CD4-positive, alpha-beta memory T cell (primary cell): ENCODE data around the gene TPD52L2. TPM values are rescaled to one million over a fixed set of nuclear protein-coding genes. Genes with fewer than 3 reads are reported as not detected.
A peak's percentile ranks its signal among the peaks of the same experiment; 100 is the strongest.
"Not testable (repeated sequence)": the region's sequence is repeated elsewhere in the genome, so short reads cannot be mapped to it uniquely, and the experiment has no call there.

Experiments used
- CTCF ChIA-PET: fragments of 350-600 bp; sonication (Branson Sonifier 250); formaldehyde crosslinking; loops from one replicate; lab custom pipeline; 2021; ENCODE audit warnings: inconsistent platforms; ENCODE audit not compliant: partially characterized antibody; lab: Charles Lee
- POLR2A ChIA-PET: fragments of 350-600 bp; sonication (Branson Sonifier 250); formaldehyde crosslinking; loops from one replicate; lab custom pipeline; 2021; ENCODE audit not compliant: partially characterized antibody; lab: Charles Lee
- DNase-seq, 5 donors: peaks; one replicate each; pipeline versions ENCODE4 v3.0.0 to v3.0.0-alpha.2; 2020 to 2022; ENCODE audit warnings: mixed read lengths in 1 of 5
- H3K27ac ChIP-seq: one replicate; pipeline ENCODE4 v1.7.0; 2013; ENCODE audit warnings: low read depth, low read length
- H3K27me3 ChIP-seq: 2 replicates; pipeline ENCODE4 v1.7.0; 2013; ENCODE audit warnings: mild to moderate bottlenecking, low read length, moderate library complexity; ENCODE audit not compliant: insufficient read depth
- H3K36me3 ChIP-seq: 2 replicates; pipeline ENCODE4 v1.7.0; 2013; ENCODE audit warnings: mild to moderate bottlenecking, low read length, moderate library complexity; ENCODE audit not compliant: insufficient read depth
- H3K4me1 ChIP-seq: 2 replicates; pipeline ENCODE4 v1.7.0; 2013; ENCODE audit warnings: mild to moderate bottlenecking, low read length, moderate library complexity; ENCODE audit not compliant: insufficient read depth
- H3K4me3 ChIP-seq, 2 donors: one replicate each; pipeline ENCODE4 v1.7.0; 2013; ENCODE audit warnings: low read length in 2 of 2, mild to moderate bottlenecking in 1 of 2
- H3K9me3 ChIP-seq, 2 donors: one replicate each; pipeline ENCODE4 v1.7.0; 2013; ENCODE audit warnings: low read length in 2 of 2, control low read depth in 1 of 2; ENCODE audit not compliant: control insufficient read depth in 1 of 2
- H3K27ac Mint-ChIP-seq, 7 donors: one replicate each; pipeline ENCODE4 v1.8.0; 2020 to 2021; ENCODE audit warnings: mixed read lengths in 7 of 7, mild to moderate bottlenecking in 6 of 7, inconsistent platforms in 3 of 7, moderate library complexity in 3 of 7
- H3K27me3 Mint-ChIP-seq, 2 donors: one replicate each; pipeline ENCODE4 v1.8.0; 2020 to 2021; ENCODE audit warnings: mixed read lengths in 2 of 2
- H3K36me3 Mint-ChIP-seq, 2 donors: one replicate each; pipeline ENCODE4 v1.8.0; 2020 to 2021; ENCODE audit warnings: mixed read lengths in 2 of 2, inconsistent platforms in 1 of 2, mild to moderate bottlenecking in 1 of 2
- H3K4me1 Mint-ChIP-seq, 4 donors: one replicate each; pipeline ENCODE4 v1.8.0; 2020 to 2021; ENCODE audit warnings: mixed read lengths in 4 of 4, mild to moderate bottlenecking in 1 of 4
- H3K4me3 Mint-ChIP-seq, 8 donors: one replicate each; pipeline ENCODE4 v1.8.0; 2020 to 2021; ENCODE audit warnings: mixed read lengths in 8 of 8, mild to moderate bottlenecking in 7 of 8, moderate library complexity in 6 of 8, inconsistent platforms in 3 of 8
- H3K9me3 Mint-ChIP-seq, 8 donors: one replicate each; pipeline ENCODE4 v1.8.0; 2020 to 2021; ENCODE audit warnings: mixed read lengths in 8 of 8, mild to moderate bottlenecking in 5 of 8, inconsistent platforms in 3 of 8, moderate library complexity in 1 of 8
- intact Hi-C: fragments of 100-400 bp; cut with micrococcal nuclease; formaldehyde crosslinking; loops from one replicate; pipeline ENCODE4 v1.15.1; 2023
- polyA plus RNA-seq, 2 donors: library from polyadenylated mRNA; unstranded; fragments of 300-500 nt; fragmentation: Illumina TruSeq; gene quantifications; one replicate each; pipeline ENCODE4 v1.2.3, GENCODE V29; 2021
- total RNA-seq, 2 experiments: library from RNA; stranded (reverse); gene quantifications; one replicate each; pipeline ENCODE4 v1.2.3, GENCODE V29; 2021

TPD52L2 gene
- total and polyA plus RNA-seq, 4 experiments from 2014 or later, result 44.4 to 76.1 (median 55.6) TPM

GRCh38 chr20:63880901-63881300, 15.8 kb downstream of the TPD52L2 start:
- peaks cover 12 to 34% of the 10 kb centered on the region in 2 donors for H3K36me3 Mint-ChIP-seq
- H3K4me1 ChIP-seq, intact Hi-C loops, H3K4me3 Mint-ChIP-seq, H3K9me3 Mint-ChIP-seq, H3K27ac ChIP-seq, H3K4me3 ChIP-seq, H3K27me3 Mint-ChIP-seq, H3K27me3 ChIP-seq, DNase-seq, H3K27ac Mint-ChIP-seq, H3K4me1 Mint-ChIP-seq, H3K9me3 ChIP-seq, POLR2A ChIA-PET: not testable (repeated sequence)
- CTCF ChIA-PET, result interaction anchor here (1.2 kb wide), 1 partner anchor 9 kb away, joined by 4 read pairs; no protein-coding TSS in a partner anchor
- peaks cover 51% of the 10 kb centered on the region for H3K36me3 ChIP-seq

DNA sequence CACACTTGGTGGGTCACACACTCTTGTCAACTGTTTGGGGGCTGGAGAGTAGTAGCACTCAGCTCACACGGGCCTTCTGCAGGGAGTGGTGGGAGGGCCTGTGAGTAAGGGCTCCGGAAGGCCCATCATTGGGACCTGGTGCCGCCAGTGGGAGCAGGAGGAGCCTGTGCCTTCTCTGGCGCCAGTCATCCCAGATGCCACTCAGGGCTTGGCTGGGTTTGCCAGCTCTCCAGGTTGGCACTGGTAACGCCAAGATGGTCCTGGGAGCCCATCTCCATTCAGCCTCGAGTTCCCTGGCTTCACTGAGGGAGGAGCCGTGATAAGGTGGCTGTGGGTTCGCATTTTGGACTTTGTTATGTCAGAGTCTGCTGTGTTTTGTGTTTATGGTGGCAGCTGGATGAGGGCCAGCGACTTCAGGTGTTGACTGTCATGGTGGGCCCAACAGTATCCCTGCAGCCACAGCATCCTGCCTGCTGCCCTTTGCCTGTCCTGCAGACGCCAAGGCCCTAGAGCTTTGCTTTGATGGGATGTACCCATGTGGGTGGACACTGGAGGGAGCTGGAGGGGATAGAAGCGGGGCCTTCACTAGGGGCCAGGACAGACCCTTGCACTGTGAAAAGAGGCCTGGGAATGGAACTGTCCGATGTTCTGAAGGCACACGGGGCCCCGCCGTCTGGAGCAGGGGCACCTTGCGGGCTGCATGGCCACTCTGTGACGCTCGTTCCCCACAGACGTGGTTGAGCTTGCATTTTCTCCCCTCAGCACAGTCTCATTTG, 16.6 kb downstream of the TPD52L2 start:
- H3K9me3 ChIP-seq, result no peaks in the 10 kb centered on the region
- H3K4me1 Mint-ChIP-seq, result no peaks in the 10 kb centered on the region
- H3K4me3 ChIP-seq, result no peak overlapping the region
- CTCF ChIA-PET, result interaction anchor here (1.2 kb wide), 1 partner anchor 10 kb away, joined by 4 read pairs; no protein-coding TSS in a partner anchor
- POLR2A ChIA-PET, result interaction anchor here (0.6 kb wide), 1 partner anchor 15 kb away, joined by 5 read pairs; no protein-coding TSS in a partner anchor
- no peak overlapping the region for H3K27ac ChIP-seq
- peaks cover 45% of the 10 kb centered on the region for H3K36me3 ChIP-seq
- no peak overlapping the region for H3K27ac Mint-ChIP-seq
- intact Hi-C loops, result no loop called here
- H3K4me3 Mint-ChIP-seq, result no peak overlapping the region
- H3K36me3 Mint-ChIP-seq, result peaks cover 6 to 28% of the 10 kb centered on the region in 2 donors
- H3K9me3 Mint-ChIP-seq, result no peaks in the 10 kb centered on the region
- no peak for DNase-seq
- no peaks in the 10 kb centered on the region for H3K4me1 ChIP-seq
- H3K27me3 Mint-ChIP-seq, result no peaks in the 10 kb centered on the region
- no peaks in the 10 kb centered on the region for H3K27me3 ChIP-seq

GRCh38 chr20:63882257-63883200, 17.5 kb downstream of the TPD52L2 start:
- no peak overlapping the region for H3K4me3 ChIP-seq
- H3K27me3 ChIP-seq, result no peaks in the 10 kb centered on the region
- Mint-ChIP-seq H3K36me3 (peaks cover 8 to 31% of the 10 kb centered on the region in 2 donors), H3K27ac (peak overlapping the region in 1 of 7 donors; percentile 81), H3K27me3 (no peaks in the 10 kb centered on the region), H3K4me1 (peaks cover 0 to 1% (median 0%) of the 10 kb centered on the region in 4 donors), H3K4me3 (no peak overlapping the region), H3K9me3 (no peaks in the 10 kb centered on the region)
- intact Hi-C loops, result no loop called here
- CTCF ChIA-PET, result no interaction called here
- DNase-seq, result no peak
- H3K4me1 ChIP-seq, result no peaks in the 10 kb centered on the region
- H3K9me3 ChIP-seq, result no peaks in the 10 kb centered on the region
- peaks cover 50% of the 10 kb centered on the region for H3K36me3 ChIP-seq
- H3K27ac ChIP-seq, result no peak overlapping the region
- POLR2A ChIA-PET, result no interaction called here

- no peaks in the 10 kb centered on the region for H3K9me3 Mint-ChIP-seq
- Histone ChIP-seq H3K27me3 (no peaks in the 10 kb centered on the region), H3K27ac (no peak overlapping the region), H3K4me1 (no peaks in the 10 kb centered on the region), H3K36me3 (peaks cover 52% of the 10 kb centered on the region), H3K9me3 (no peaks in the 10 kb centered on the region), H3K4me3 (no peak overlapping the region)
- CTCF ChIA-PET, result no interaction called here
- POLR2A ChIA-PET, result no interaction called here
- H3K27ac Mint-ChIP-seq, result no peak overlapping the region
- no peaks in the 10 kb centered on the region for H3K27me3 Mint-ChIP-seq
- H3K4me1 Mint-ChIP-seq, result peaks cover 0 to 1% (median 0%) of the 10 kb centered on the region in 4 donors
- H3K36me3 Mint-ChIP-seq, result peaks cover 8 to 28% of the 10 kb centered on the region in 2 donors
- intact Hi-C loops, result no loop called here
- no peak for DNase-seq
- H3K4me3 Mint-ChIP-seq, result no peak overlapping the region
Measured at GRCh38 chr20:63883201-63883593, 18.1 kb downstream of the TPD52L2 start.

DNA sequence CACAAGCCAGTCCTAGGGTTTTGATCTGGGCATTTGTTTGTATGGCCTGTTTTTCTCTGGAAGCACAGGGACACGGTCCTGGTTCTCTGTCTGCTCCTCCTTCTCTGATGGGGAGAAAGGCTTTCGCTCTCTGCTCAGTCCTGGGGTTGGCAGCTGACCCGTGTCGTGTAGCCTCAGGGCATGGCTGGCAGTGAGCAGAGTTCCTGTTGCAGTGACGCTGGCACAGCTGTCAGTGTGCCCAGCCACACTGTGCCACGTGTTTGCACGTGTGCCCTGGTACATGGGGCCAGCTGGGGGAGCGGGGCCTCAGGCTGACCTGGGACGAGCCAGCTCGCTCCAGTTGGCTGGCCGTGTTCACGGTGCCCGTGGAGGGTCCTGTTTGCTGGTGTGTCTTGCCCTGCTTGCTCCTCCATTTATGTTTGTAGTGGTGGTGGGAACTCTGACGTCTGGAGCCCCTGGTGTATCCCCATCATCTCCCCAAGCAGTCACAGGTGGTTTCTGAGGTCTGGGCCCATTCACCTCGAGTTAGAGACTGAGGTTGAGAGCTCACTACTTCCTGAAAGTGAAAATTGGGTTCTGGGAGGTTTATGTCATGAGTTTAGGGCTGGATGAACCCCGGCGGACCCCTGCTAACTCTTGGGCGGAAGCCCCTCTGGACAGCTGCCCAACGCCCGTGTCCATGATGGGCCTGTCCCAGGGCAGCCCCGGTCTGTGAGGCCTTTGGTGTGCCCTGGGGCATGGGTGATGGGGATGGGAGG, 19.6 kb downstream of the TPD52L2 start:
- H3K36me3 Mint-ChIP-seq, result peaks cover 16 to 35% of the 10 kb centered on the region in 2 donors
- peaks cover 53% of the 10 kb centered on the region for H3K36me3 ChIP-seq

GRCh38 chr20:63885264-63886053, 20.4 kb downstream of the TPD52L2 start:
- H3K27me3 ChIP-seq, result no peaks in the 10 kb centered on the region
- ChIA-PET CTCF (no interaction called here), POLR2A (interaction anchor here (0.6 kb wide), 1 partner anchor 102 kb away, joined by 3 read pairs; no protein-coding TSS in a partner anchor)
- intact Hi-C loops, result no loop called here
- Mint-ChIP-seq H3K36me3 (peaks cover 18 to 41% of the 10 kb centered on the region in 2 donors), H3K27ac (no peak overlapping the region), H3K27me3 (no peaks in the 10 kb centered on the region), H3K4me3 (no peak overlapping the region), H3K4me1 (peaks cover 0 to 1% (median 0%) of the 10 kb centered on the region in 4 donors), H3K9me3 (no peaks in the 10 kb centered on the region)
- no peaks in the 10 kb centered on the region for H3K9me3 ChIP-seq
- no peak overlapping the region for H3K27ac ChIP-seq
- H3K36me3 ChIP-seq, result peaks cover 60% of the 10 kb centered on the region
- no peak for DNase-seq
- no peak overlapping the region for H3K4me3 ChIP-seq
- no peaks in the 10 kb centered on the region for H3K4me1 ChIP-seq

More for the DNA sequence above, 19.6 kb downstream of the TPD52L2 start:
- Histone ChIP-seq H3K27me3 (no peaks in the 10 kb centered on the region), H3K4me3 (no peak overlapping the region), H3K27ac (no peak overlapping the region), H3K9me3 (no peaks in the 10 kb centered on the region), H3K4me1 (no peaks in the 10 kb centered on the region)
- Mint-ChIP-seq H3K4me1 (peaks cover 0 to 1% (median 0%) of the 10 kb centered on the region in 4 donors), H3K27me3 (no peaks in the 10 kb centered on the region), H3K4me3 (no peak overlapping the region), H3K9me3 (no peaks in the 10 kb centered on the region), H3K27ac (no peak overlapping the region)
- ChIA-PET POLR2A (no interaction called here), CTCF (interaction anchor here (0.7 kb wide), 1 partner anchor 347 kb away, joined by 3 read pairs; the partner anchor contains the start of gene PTK6)
- intact Hi-C loops, result no loop called here
- no peak for DNase-seq
